ENCODE results near the gene DPP3.
"Not testable (repeated sequence)": the region's sequence is repeated elsewhere in the genome, so short reads cannot be mapped to it uniquely, and the experiment has no call there.

DPP3 gene

GRCh38 chr11:66539170-66539869 lies 59.1 kb downstream of the DPP3 start:
- DNase-seq, result no peak

- no peak for DNase-seq
These were observed 59.6 kb downstream of the DPP3 start for GRCh38 chr11:66539870-66540213.

DNA sequence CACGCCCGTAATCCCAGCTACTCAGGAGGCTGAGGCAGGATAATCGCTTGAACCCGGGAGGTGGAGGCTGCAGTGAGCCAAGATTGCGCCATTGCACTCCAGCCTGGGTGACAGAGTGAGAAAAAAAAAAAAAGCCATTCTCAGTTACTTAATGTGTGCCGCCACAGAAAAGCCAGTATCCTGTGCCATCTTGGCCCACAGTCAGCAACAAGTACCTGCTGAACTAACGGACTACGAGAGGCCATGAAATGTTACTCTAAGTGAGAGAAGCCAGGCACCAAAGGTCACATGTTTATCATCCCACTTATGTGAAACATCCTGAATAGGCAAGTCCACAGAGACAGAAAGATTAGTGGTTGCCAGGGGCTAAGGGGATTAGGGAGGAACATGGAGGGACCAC lies 60.4 kb downstream of the DPP3 start:
- not testable (repeated sequence) for DNase-seq

DNA sequence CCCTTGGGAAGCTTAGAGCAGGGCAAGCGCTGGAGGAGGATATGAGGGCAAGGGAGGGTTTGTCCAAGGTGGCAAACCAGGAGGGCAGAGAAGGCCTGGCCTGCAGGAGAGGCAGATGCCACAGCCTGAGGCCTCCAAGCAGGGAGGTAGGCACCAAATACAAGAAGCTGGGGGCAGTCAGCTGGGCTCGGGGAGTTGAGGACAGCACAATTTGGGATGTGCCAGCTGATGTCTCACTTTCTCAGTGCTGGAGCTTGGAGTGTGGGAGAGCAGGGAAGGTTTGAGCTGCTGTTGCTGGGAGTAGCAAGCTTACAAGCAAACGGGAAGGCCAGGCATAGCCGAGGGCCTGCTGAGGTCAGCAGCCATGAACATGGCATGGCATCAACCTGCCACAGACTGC lies 61.7 kb downstream of the DPP3 start:
- DNase-seq, result no peak

- DNase-seq, result no peak
These were observed 62.1 kb downstream of the DPP3 start for GRCh38 chr11:66542362-66542761.

DNA sequence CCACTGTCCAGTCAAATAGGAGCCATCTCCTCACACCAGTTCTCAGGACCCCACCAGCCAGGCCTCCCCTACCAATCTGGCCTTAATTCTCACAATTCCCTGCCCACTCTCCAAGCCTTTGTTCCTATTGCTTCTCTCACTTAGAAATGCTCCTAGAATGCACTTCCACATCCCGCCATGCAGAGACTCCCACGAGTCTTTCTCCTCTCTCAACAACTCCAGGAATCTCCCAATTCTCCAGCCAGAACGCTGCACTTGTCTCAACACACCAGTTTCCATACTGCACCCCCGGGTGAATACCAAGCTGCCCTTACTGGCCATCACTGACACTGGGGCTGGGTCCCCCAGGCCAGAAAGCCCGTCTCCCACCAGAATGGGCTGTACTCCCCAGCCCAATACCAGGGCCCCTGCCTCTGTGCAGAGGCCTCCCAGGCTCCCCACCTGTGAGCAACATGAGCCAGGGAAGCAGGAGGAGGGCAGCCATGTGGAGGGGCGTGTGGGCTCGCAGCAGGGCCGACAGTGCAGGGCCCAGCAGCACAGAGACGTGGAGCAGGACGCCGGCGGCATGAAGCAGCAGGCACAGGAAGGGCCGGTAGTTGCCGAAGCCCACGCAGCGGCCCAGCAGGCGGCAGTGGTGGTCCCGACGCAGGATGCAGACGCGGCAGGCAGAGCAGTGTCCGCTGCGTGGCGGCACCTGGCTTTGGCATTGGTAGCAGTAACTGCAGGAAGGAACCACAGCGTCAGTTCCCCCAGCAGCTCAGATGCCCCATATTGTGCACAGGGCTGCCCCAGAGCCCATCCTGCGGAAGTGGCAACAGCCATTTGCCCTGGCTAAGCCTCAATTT lies 63.3 kb downstream of the DPP3 start:
- no peak for DNase-seq

DNA sequence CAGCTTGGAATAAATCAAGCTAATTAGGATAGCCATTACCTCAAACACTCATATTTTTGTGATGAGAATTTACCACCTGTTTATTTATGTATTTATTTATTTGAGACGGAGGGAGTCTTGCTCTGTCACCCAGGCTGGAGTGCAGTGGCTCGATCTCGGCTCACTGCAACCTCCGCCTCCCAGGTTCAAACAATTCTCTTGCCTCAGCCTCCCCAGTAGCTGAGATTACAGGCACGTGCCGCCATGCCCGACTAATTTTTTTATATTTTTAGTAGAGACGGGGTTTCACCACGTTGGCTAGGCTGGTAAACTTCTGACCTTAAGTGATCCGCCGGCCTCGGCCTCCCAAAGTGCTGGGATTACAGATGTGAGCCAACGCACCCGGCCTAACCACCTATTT lies 64.7 kb downstream of the DPP3 start:
- DNase-seq, result not testable (repeated sequence)

DNA sequence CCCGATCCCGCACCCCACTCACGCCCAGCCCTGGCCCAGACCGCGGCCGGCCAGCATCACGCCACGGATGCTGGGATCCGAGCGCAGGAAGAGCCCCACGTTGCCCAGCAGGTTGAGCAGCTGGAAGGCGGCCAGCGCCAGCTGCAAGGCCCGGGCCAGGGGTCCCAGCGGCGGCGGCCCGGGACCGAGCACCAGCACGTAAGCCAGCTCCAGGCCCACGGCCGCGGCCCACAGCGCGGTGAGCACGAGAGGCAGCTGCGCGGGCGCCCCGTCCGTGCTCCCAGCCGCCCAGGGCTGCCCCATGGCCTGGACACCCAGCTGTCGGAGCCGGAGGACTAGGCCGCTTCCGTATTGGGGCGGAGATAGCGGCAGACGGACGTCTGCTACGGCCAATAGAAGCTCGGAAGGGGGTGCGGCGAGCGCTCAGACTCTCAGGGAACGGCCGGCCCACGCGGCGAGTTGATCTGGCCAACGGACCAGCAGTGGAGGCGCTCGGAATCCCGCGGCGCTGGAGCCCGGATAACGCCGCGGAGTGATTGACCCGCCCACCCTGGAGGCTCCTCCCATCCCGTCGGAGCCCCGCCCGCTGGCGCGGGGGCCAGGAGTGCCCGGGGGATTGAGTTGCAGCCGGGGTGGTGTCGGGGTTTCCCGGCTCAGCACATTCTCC lies 65.6 kb downstream of the DPP3 start, which contains the start of gene ZDHHC24:
TSS of gene ZDHHC24 (minus strand) at position 348 of the 667 bp plus-strand sequence. CDS start at position 303, 45 bp downstream.
- DNase-seq, result peak; percentile 90 to 96

GRCh38 chr11:66546368-66546965 lies 66.2 kb downstream of the DPP3 start, which contains the start of gene ACTN3:
ACTN3 (plus strand) TSS chr11:66546903; CDS start chr11:66546938, 35 bp downstream.
- DNase-seq, result peak in 1 of 2 experiments; percentile 47

- DNase-seq, result peak; percentile 90 to 95
These were observed 66.9 kb downstream of the DPP3 start for GRCh38 chr11:66546966-66547661.

DNA sequence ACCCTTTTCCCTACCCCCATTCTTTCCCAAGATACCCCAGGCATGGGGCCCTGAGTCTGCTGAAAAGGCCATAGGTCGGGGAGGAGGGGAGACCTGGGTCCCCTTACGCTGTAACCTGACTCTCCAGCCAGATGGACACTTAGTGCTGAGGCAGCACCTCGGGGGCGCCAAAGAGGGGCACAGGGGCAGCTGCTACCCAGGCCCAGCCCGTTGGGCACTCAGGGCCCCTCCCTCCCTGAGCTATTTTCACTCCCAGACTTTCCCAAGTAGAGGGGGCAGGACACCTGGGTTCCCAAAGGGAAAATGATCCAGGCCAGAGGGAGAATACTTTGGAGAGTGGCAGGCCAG lies 67.4 kb downstream of the DPP3 start:
- DNase-seq, result peak; percentile 79 to 88

DNA sequence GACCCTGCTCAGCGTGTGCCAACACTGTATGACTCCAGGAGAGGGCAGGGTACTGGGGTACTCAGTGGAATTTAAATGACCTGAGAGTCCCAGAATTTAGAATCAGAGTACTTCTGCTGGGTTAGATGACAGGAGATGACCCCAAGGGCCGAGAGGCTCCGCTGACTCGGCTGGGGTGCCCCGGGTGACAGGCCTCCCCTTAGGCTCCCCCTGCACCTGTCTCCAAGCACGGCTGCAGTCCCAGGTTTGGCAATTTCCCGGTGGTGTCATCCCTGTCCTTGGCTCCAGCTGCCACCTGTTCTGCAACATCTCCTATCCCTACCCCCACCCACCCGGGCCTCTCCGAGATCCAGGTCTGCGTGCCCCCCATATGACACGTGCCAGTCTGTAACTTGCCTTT lies 67.8 kb downstream of the DPP3 start:
- DNase-seq, result peak; percentile 85 to 93

DNA sequence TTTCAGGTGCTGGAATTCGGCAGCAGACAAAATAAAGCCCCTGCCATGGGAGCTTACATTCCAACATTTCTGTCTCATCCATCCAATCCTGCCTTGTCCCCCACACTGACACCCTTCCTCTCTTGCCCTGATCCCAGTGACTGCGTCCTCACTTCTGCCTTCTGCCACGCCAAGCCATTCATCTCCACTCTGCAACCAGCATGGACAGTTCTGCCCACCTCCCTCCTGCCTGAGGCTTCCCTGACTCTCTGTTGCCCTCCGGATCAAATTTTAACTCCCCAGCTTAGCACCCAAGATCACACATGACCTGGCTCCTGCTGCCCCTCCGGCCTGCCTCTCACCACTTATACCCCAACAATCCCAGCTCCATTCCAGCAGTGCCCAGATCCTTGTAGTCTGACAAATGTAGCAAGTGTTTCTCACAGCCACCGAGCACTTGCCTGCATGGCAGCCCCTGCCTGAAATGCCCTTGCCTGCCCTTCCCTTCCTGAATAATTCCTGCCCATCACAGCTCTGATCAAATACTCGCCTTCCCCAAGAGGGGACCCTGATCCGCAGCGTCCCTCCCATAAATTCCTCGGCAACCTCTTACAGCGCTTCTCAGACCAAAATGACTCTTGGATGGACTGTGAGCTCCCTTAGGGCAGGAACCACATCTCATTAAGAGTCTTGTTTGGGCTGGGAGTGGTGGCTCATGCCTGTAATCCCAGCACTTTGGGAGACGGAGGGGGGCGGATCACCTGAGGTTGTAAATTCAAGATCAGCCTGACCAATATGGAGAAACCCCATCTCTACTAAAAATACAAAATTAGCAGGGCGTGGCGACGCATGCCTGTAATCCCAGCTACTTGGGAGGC lies 68.8 kb downstream of the DPP3 start:
- no peak for DNase-seq

DNA sequence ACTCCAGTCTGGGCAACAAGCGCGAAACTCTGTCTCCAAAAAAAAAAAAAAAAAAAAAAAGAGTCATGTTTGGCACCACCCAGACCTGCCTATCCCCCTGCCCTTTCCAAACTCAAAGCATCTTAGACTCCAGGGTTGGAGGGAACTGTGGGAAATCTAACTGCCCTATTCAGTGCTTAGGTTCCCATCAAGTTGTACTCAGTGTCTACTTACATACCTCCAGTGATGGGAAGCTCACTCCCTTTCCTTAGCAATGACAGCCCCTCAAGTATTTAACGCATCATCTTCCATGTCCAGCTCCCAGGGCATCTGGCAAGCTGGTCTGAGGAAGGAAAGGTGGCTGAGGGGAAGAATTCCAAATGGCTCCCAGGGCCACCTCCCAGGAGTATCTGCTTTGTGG lies 69.5 kb downstream of the DPP3 start:
- DNase-seq, result no peak

DNA sequence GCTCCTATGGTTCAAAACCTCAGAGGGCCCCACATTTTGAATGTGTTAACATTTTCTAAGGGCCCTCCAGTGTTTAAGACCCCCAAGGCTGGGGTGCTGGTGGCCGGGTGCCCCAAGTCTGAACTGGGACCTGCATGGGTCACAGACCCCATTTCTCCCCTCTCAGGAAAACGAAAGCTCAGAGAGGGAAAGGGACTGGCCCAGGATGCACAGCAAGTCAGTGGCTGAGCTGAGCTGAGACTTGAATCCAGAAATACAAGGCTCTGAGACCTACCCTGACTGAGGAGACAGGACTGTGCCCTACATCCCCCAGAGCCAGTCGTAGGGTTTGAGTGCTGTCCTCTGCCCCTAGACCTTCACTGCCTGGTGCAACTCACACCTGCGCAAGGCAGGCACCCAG lies 70.7 kb downstream of the DPP3 start:
- no peak for DNase-seq

DNA sequence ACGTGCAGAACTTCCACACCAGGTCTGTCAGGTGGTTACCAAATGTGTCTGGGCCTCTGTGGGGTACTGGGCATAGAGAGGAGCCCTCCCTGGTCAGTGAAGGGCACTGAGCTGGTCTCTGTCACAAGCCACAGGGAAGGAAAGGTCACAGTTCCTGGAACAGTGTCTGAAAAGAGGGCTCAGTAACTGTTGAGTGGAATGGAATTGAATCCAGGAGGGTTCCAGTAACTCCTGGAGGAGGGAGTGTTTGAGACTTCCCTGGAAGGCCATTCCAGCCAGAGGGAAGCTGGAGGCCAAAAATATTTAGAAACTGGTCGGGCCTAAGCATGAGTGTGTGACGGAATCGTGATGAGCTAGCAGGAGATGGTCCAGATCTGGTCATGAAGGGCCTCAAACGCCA lies 74.4 kb downstream of the DPP3 start:
- no peak for DNase-seq

GRCh38 chr11:66555416-66555815 lies 75.2 kb downstream of the DPP3 start:
- no peak for DNase-seq

- DNase-seq, result no peak
These were observed 75.9 kb downstream of the DPP3 start for GRCh38 chr11:66556086-66556485.

DNA sequence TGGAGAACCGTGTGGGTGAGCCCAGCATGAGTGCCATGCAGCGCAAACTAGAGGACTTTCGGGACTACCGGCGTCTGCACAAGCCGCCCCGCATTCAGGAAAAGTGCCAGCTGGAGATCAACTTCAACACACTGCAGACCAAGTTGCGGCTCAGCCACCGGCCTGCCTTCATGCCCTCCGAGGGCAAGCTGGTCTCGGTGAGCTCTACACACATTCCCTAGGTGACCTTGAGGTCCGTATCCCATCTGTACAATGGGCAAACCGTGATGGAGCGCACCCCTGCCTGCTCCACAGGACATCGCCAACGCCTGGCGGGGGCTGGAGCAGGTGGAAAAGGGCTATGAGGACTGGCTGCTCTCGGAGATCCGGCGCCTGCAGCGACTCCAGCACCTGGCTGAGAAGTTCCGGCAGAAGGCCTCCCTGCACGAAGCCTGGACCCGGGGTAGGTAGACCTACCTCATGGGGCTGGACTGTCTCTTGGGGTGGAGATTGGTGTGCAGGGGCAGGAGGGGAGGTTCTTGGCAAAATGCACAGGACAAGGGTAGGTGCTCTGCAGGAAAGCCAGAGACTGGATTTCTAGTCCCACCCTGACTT lies 77.6 kb downstream of the DPP3 start:
- no peak for DNase-seq

All from NCI-H524 (cell line).